Measurements from ENCODE around the gene LHX5.

The LHX5 gene

DNA sequence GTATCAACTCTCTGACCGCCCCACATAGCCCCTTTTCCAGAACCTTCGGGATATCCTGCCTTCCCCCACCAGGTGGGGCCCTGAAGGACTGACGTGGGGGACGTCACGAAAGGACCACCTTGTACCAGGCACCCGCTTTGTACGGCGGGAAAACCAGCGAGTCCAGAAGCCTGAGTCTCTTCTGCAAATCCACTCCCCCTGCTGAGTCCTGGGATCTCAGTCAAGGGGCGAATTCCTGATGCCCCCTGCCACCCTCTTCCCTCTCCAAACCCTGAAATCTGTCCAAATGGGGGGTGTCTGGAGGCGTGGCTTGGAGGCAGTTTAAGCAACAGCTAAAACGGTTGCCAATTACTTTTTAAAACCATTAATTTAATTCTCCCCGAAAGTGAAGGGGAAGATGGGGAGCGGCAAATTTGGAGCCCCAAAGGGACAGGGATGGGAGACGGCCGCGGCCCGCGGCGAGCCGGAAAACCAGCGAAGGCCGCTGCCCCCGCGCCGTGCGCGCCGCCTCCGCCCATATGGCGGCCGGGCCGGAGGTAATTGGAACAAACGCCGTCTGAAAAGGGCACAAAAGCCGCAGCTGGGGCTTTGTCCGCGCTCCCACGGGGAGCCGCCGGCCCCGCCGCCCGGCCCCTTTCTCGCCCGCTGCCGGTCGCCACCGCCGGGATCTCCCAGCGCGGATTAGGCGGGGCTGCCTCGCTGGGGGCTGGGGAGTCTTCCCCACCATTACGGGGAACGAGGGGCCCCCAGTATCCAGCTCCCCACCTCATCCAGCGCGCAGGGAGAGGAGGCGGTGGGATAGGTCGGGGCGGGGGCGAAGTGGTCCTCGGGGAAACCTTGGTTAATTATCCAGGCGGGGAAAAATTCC, 6.6 kb downstream of the LHX5 start:
- DNase-seq = peak; percentile 56

DNA sequence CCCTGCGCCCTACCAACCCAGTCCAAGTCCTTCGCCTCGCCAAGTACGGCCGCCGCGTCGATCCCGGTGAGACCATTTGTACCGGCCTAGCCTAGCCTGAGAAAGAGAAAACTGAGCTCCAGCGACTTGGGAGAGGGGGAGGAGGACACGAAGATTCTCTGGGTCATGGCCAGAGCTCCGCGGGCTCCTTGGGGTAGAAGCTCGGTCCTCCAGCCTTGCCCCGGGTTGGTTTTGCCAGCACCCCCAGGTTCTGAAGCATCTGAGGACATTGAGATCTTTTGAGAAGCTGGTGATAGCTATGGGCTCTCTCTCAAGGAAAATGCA, 7.3 kb downstream of the LHX5 start:
- DNase-seq = no peak

DNA sequence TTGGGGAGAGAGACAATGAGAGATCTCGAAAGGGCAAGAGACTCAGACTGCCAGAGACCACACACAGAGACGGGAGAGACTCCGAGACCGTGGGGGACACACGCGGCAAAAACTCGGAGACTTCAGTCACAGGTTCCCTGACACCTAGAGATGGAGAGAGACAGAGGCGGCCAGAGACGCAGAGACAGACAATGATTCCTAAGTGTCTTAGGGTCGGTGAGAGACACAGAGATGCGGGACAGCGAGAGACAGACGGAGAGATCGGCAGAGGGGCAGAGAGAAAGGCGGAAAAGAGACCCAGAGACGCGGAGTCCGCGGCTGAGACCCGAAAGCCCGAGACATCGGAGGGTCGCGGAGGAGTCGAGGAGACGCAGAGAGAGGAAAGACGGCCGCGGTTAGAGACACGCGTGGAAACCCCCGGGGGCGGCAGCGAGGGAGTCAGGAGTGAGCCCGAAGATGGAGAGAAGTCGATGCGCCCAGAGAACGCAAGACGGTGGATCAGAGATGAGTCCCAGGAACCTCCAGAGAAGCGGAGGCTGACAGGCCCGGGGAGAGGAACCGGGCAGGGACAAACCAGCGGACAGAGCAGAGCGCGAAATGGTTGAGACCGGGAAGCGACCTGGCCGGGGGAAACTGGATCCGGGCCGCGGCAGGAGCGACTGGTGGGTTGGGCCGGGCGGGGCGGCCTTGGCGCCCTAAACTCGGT, 7.8 kb downstream of the LHX5 start:
- no peak for DNase-seq

DNA sequence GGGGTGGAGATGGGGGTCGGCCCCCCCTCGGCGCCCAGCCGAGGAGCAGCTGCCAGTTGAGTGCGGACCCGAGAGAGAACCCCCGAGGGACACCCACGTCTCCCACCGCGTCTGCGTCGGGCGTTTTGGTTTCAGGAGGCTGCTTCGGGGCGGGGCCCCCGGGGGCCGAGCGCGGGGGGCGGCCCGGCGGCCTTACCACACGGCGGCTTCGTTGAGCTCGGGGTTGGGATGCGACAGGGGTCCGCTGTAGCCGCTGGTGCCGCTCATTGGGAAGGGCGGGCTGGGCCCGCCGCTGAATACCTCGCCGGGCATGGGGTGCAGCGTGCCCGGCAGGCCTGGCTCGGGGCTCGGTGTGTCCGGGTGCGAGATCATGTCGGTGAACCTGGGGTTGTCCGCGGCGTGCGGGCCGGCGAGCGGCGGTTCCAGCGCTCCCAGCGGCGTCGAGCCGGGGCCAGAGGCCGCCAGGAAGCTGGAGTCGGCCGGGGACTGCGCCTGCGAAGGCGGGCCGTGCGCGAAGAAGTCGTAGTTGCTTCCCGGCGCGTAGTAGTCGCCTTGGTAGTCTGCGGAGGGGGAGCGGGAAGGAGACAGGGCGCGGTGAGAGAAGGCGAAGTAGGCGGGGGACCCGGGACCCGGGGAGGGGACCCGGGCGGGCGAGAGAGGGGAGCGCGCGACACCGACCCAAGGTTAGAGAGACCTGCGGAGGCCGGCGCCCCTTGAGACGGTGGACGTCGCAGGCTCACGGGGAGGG, 8.5 kb downstream of the LHX5 start:
- no peak for DNase-seq

DNA sequence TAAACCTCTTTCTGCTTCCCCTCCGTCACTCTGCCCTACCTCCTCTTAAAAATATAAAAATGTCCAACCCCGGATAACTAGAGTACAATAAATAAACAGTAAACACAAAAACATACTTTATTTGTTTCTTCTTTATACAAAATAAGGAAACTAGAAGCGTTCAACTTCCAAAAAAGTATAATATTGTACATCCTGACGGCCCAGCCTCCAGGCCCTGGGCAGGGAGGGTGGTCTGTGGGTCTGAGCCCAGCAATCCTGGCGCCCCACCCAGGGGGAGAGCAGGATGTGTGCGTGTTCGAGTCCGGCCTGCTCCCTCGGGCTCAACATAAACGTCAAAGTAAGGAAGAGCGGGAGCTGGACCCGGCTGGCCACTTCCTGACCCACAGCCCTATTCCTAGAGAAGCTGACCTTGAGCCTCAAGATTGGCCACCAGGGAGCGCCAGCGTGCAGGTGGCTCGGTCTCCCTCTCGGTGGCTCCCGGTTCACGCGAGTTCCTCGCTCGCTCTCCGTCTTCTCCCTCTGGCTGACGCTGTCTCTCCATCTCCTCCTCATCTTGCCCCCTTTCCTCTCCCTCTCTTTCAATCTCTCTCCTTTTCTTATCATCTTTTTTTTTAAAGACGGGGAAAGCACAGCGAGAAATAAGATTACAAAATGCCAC, 9.4 kb downstream of the LHX5 start:
- DNase-seq = peak; percentile 88

DNA sequence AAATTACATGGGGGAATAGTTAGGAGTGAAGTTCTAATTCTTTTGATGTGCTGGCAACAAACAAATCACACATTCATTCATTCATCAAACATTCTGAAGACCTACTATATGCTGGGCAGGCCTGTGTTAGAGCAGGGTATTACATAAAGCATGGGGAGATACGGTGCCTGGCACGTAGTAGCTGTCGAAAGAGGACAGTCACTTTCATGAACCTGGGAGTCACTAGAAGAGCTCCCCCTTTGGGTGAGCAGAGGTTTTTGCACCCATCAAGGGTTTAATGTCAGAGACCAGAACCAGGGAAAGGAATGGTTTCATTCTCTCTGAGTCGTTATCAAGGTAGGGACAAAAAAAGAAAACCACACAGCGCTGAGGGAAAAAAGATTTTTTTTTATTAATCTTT, 10.0 kb downstream of the LHX5 start:
- DNase-seq = no peak

DNA sequence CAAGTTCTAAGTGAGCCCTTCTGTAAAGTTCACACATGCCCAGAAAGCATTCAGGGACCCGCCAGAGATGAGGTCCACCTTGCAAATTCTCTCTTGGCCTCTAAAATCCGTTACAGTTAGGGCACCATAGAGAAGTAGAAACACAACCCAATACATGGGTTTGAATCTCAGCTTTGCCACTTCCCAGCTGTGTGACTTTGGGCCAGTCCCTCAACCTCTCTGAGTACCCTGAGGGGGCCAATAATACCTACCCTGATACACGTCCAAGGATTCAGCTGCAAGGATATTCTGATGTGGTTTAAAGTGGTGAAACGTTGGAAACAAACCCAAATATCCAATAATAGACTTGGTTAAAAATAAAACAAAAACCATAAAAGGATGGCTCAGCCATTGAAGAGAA, 11.7 kb downstream of the LHX5 start:
- DNase-seq = no peak

DNA sequence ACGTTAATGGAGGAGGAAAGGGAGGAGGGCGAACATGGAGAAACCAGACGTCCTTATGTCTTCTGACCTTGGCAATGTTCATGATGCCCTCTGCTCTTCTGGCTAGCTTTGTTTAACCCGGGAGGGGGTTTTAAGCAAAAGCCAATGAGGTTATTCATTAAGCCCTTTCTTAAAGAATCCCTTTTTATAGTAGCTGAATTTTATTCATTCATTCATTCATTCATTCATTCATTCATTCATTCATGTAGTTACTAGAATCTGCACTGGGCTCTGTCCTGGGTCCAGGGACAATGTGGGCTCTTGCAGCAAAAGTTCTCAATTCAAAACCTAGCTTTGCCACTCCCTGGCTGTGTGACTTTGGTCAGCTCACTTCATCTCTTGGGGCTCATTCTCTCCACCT, 14.0 kb downstream of the LHX5 start:
- no peak for DNase-seq

DNA sequence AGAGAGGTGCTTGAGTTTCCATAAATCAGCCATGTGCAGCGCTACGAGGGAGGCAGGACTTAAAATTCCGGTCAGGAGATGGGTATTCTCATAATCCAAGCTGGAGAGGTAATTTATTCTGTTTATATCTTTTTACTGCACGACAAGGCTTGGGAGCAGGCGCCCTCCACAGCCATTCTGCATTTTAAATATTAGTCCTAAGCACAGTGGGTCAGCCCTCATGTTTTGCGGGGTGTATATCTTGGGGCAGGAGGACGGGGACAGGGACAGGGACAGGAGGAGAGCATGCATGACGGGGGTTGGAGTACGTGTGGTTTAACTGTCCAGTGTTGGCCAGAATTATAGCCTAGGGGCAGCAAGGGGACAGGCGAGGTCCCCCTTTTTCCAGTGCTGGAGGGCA, 14.5 kb downstream of the LHX5 start:
- no peak for DNase-seq

DNA sequence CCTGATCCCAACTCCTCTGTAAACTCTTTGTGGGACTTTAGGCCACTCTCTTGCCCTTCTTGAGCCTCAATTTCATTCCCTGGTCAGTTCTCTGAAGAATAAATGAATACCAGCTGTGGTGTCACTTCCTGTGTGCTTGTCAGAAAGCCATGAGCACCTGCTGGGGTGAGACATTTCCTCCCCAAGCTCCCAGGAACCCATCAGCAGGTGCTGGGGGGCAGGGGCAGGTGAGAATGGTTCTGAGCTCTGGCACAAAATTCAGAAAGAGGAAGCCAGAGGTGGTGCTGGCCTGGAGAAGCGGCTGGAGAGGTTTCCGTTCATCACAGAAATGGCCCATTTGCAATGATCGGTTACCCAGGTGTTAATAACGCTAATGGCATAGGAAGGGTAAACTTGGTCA, 14.9 kb downstream of the LHX5 start:
- DNase-seq = no peak

DNA sequence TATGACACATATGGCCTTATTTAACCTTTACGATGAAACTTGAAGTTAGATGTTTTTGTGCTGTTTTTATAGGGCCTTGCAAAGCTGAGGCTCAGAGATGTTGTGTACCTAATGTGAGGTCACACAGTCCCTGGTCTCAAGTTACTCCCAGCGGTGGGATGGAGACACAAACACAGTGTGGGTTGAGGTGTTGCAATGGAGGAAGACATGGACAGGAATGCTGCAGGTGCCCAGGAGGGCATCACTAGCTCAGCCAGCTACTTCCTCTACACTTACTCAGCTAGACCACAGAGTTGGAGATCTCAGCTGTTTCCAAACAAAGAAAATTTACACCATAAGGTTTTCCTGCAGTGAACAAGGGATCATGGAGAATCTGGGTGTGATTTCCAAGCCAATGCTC, 15.5 kb downstream of the LHX5 start:
- DNase-seq = no peak

DNA sequence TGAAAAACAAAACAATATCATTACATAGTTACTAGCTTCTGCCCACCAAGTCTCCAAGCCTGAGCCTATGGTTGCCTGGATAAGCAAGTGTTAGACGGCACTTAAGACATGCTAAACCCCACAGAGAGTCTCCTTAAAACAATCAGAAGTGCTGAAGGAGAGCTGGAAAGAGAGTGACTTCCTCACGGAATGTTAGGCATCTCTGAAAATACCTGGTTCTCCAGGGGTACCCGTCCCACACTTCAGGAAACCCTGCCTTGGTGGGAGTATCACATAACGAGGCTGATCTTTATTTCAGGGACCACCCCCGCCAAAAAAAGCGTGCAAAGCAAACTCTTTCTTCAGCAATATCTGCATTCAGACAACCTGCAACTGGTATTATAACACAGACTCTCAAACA, 18.3 kb downstream of the LHX5 start:
- DNase-seq = no peak

DNA sequence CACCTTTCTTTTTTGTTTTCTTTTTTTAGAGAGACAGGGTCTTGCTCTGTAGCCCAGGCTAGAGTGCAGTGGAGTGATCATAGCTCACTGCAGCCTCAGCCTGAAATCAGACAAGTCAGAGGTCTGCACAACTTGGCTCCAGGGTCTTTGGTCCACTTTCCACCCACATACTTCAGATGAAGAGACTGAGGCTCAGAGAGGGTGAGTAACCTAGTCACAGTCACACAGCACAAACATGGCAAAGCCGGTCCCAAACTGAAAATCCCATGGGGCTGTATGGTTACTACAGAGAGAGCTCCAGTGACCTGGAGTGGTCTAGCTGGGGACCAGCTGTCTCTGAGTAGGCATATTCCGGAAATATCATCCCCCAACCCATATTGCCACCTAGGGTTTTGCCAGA, 19.2 kb downstream of the LHX5 start:
- no peak for DNase-seq

DNA sequence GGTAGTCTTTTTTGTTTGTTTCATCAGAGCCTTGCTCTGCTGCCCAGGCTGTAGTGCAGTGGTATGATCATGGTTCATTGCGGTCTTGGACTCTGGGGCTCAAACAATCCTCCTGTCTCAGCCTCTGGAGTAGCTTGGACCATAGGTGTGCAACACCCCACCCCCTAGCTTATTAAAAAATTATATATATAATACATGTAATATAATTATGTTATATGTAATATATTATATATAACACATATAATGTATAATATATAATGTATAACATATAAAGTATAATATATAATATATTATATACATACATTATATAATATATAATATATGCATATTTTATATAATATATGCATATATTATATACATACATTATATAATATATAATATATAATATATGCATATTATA, 21.8 kb downstream of the LHX5 start:
- no peak for DNase-seq

DNA sequence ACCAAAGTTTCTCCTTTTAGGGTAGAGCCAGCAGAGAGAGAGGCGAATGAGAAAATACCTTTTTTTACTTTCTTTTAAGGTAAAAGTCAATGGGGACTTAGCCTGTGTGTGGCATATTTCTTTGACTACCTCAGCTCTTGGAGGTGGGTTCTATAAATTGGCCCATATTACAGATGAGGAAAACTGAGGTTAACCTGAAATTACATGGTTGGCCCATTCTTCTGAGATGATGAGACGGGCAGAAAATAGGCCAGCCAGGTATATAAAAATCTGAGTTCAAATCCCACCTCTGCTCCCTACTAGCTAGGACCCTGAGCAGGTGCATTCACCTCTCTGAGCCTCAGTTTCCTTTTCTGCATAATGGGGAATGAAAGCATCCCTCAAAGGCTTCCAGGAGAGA, 22.4 kb downstream of the LHX5 start:
- no peak for DNase-seq

DNA sequence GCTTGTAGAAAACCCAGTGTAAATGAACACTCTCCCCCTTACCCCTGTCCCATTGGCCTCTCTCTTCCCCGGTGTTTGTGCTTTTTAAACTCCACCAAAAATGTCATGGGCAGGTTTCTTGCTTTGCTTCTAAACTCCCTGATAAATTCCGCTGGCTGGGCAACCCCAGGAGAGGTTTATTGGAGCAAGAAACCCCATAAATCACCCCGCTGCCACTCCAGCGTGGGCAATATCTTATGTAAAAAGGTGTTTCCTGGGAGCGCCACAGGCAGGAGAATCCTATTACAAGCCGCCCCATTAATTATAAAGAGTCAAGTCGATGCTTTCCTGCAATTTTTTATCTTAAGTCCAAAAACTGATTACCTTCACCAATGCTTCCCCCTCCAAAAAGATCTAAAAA, 22.8 kb downstream of the LHX5 start:
- no peak for DNase-seq

DNA sequence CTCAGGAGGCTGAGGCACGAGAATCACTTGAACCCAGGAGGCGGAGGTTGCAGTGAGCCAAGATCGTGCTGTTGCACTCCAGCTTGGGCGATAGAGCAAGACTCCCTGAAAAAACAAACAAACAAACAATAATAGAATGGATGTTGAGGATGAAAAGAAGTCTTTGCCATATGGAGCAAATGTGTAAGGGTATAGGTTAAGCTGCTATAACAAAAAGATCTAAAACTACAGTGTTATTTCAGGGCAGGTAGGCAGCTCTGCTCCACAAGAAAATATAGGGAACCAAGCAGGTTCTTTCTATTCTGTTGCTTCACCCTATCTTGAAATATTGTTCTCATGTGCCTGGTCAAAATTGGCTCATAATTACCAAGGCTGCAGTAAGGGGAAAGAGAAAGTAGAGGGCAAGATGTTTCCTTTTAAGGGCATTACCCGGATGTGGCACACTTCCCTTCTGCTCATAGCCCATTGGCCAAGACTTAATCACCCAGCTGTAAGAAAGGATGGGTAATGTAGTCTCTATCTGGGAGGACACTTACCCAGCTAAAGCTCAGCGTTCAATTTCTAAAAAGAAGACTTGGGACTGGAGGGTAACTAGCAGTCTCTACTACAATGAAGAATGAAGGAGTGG, 26.0 kb downstream of the LHX5 start:
- no peak for DNase-seq

DNA sequence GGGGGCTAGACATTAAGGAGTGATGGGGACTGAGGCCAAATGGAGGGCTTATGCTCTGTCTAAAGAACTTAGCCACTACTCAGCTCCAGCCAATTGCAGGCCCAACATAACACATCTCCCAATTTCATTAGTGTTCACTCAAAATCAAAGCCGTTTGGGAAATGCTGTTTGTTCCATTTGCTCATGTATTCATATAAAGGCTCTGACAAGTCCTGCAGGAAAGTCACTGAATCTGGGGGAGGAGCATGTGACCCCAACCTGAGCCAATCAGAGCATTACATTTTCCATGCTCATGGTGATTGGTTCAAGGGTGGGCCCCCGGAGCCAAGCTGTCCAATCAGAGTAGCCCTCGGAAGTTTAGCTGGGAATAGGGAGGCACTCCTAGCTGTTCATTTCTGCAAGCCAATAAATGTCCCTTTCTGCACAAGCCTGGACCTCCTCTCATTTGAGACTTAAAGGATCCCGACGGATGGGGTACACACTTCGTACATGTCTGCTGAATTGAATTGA, 28.6 kb downstream of the LHX5 start:
- no peak for DNase-seq

DNA sequence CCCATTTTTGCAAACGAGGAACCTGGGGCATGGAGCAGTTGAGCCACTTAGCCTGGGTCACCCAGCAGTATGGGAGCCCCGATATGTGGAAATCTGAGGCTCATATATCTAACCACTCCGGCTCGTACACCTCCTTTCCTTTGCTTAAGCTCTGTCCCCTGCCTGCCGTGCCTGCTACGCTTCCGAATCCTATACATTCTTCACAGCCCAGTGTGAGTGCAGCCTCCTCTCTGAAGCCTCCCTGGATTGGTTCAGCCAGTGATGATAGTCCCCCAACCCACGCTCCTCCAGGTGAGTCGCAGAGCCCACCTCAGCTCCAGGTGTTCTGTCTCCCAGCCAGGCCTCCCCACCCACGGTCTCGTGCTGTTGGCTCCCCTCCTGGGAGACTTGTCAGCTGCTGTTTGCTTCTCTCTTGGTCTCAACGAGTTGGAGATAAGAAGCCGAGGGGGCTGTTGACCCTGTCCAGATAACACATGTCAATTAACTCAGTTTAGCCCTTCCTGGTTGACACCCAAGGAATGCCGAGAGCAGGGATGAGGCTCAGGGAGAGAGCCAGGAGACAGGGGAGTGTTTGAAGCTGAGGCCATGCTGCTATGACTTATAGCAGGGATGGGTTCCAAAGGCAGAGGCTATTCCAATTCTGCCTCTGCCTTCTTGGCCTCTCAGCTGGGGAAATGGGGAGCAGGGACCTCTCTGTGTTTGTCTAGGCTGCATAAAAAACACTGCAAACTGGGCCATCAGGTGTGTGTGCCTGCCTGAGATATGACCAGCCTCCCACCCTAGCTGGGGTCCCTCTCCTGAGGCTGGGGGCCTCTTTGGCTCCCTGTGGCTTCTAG, 30.5 kb downstream of the LHX5 start:
- DNase-seq = no peak

DNA sequence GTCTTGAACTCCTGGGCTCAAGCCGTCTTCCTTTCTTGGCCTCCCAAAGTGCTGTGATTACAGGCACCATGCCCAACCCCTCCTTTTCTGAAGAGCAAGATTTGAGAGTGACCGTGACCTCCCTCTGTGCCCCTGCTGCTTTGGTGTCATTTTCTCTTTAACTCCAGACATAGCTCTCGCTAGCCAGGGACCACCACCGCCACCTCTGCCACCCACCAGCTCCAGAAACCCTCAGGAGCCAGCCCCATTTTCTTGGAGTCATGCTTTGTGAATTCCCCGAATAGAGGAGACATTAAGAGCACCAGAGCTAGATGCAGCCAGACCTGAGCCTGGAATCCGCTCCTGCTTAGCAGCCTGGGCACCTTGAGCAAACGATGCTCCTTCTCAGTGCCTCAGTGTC, 31.3 kb downstream of the LHX5 start:
- DNase-seq = no peak

DNA sequence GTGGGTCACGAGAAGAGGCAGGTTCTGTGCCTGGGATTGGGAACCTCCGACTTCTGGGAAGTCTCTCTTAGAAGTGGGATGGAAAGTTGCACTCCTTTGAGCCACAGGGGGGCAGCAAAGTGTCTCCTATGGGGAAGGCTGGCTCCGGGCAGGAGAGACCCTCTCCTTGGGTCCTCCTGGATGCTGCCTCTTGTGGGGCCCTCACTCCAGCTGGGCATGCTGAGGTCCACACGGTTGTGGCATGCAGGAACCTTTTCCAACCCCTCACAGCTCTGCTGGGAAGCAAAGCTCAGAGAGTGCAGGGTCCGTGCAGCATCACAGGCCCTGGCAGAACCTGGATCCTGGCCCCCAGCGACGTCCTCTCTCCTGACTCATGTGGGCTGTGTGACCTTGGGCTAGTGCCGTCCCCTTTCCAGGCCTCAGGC, 32.1 kb downstream of the LHX5 start:
- DNase-seq = no peak

DNA sequence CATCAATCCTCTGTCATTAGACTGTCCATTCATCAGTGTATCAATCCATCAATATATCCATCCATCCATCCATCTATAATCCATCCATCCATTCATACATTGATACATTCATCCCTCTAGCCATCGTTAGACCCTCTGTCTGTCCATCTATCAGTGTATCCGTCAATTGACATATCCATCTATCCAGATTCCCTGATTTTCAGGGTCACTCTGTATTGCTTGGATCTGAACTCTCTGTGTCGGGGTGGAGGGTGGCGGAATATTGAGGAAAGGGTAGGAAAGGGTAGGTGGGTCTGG, 32.4 kb downstream of the LHX5 start:
- DNase-seq = no peak

Data from activated CD8-positive, alpha-beta memory T cell treated with anti-CD3 and anti-CD28 coated beads, Interleukin-2, amount 50 U/mL, for 48 hours (primary cell).